K562 (cell line): ENCODE results near the gene SNX27. TPM values are rescaled to one million over a fixed set of nuclear protein-coding genes. Genes with fewer than 3 reads are reported as not detected.

Experiments used
- ATAC-seq: fragments of 200-7000 bp; cut with Tn5 transposase; 3 replicates; pipeline ENCODE4 v1.9.1; 2020; ENCODE audit warnings: moderate library complexity
- BruUV-seq: library from RNA; stranded (reverse); fragments of 400-500 nt; replicated peaks from 2 replicates; lab custom pipeline; 2021; lab: Mats Ljungman, UMichigan
- CTCF ChIA-PET: fragments of 300-600 bp; formaldehyde crosslinking; extraction: SDS; loops from one replicate; lab custom pipeline; 2021; ENCODE audit warnings: low intra/inter-chr PET ratio; lab: Yijun Ruan, JAX
- POLR2A ChIA-PET: fragments of 300-600, 350-650 bp; sonication (Branson Sonifier 250); formaldehyde crosslinking; extraction: SDS; loops from one replicate; lab custom pipeline; 2021; ENCODE audit warnings: antibody characterized with exemption, inconsistent platforms; lab: Yijun Ruan, JAX
- DNase-seq, 4 experiments: peaks; one replicate each; pipeline versions ENCODE4 v3.0.0 to v3.0.0-alpha.2; 2011 to 2018; ENCODE audit warnings: low spot score in 3 of 4, mixed read lengths in 3 of 4; ENCODE audit errors: extremely low read depth in 1 of 4
- FAIRE-seq: peaks from 2 replicates; lab custom pipeline; 2011; peaks lifted over from hg19 to GRCh38; lab: Jason Lieb, UNC
- H2AFZ ChIP-seq: 2 replicates; pipeline ENCODE4 v1.6.0; 2011; ENCODE audit warnings: low read depth, low read length, control low read depth, inconsistent platforms
- H3K27ac ChIP-seq: fragments of 200-600 bp; 3 replicates; pipeline ENCODE4 v1.8.0; 2011; ENCODE audit warnings: low read depth, mild to moderate bottlenecking, control low read depth, inconsistent platforms, low read length, moderate library complexity, mixed read lengths; ENCODE audit errors: extremely low read depth
- H3K27me3 ChIP-seq, 2 experiments: fragments of 300-600 bp in 1 of 2; 2 replicates in 1 of 2; 3 replicates in 1 of 2; pipeline versions ENCODE4 v1.6.0 to v1.8.0; 2011; ENCODE audit warnings: inconsistent platforms in 2 of 2, low read length in 2 of 2, mild to moderate bottlenecking in 1 of 2, mixed read lengths in 1 of 2, moderate library complexity in 1 of 2; ENCODE audit not compliant: control insufficient read depth in 2 of 2, insufficient read depth in 2 of 2
- H3K36me3 ChIP-seq: fragments of 300-600 bp; 3 replicates; pipeline ENCODE4 v1.8.0; 2011; ENCODE audit warnings: mild to moderate bottlenecking, low read length, inconsistent platforms; ENCODE audit not compliant: control insufficient read depth, insufficient read depth
- H3K4me1 ChIP-seq, 2 experiments: fragments of 200-600 bp in 1 of 2; replicated peaks in 1 of 2; 2 replicates in 1 of 2; 3 replicates in 1 of 2; pipeline versions ENCODE4 v1.5.1 to v1.8.0; 2011; ENCODE audit warnings: inconsistent platforms in 2 of 2, low read length in 2 of 2, mild to moderate bottlenecking in 1 of 2, mixed read lengths in 1 of 2, moderate library complexity in 1 of 2; ENCODE audit not compliant: control insufficient read depth in 2 of 2, insufficient read depth in 2 of 2
- H3K4me2 ChIP-seq: 2 replicates; pipeline ENCODE4 v1.6.1; 2011; ENCODE audit warnings: low read length, control low read depth, inconsistent platforms, mixed read lengths; ENCODE audit not compliant: insufficient read depth
- H3K4me3 ChIP-seq: fragments of 200-600 bp; sonication (generic), shearing (Covaris generic); 2 replicates; pipeline ENCODE4 v1.5.1; 2016; ENCODE audit warnings: control low read depth, inconsistent platforms
- H3K79me2 ChIP-seq: fragments of 200-600 bp; 3 replicates; pipeline ENCODE4 v1.8.0; 2011; ENCODE audit warnings: low read length, inconsistent platforms; ENCODE audit not compliant: control insufficient read depth, insufficient read depth
- H3K9ac ChIP-seq, 2 experiments: 2 replicates each; pipeline versions ENCODE4 v1.6.0 to v1.6.1; 2011; ENCODE audit warnings: low read depth in 2 of 2, low read length in 2 of 2, control low read depth in 1 of 2, inconsistent platforms in 1 of 2, mild to moderate bottlenecking in 1 of 2, mixed read lengths in 1 of 2; ENCODE audit not compliant: insufficient read depth in 1 of 2
- H3K9me1 ChIP-seq: one replicate; pipeline ENCODE4 v1.6.0; 2011; ENCODE audit warnings: inconsistent platforms, mild to moderate bottlenecking, low read length, moderate library complexity; ENCODE audit not compliant: control insufficient read depth, insufficient read depth
- H3K9me3 ChIP-seq: replicated peaks from 2 replicates; pipeline ENCODE4 v1.5.1; 2011; ENCODE audit warnings: low read depth, low read length, inconsistent platforms; ENCODE audit not compliant: control insufficient read depth, insufficient read depth
- H4K20me1 ChIP-seq: replicated peaks from 2 replicates; pipeline ENCODE4 v1.6.1; 2011; ENCODE audit warnings: low read length, inconsistent platforms, mixed read lengths; ENCODE audit not compliant: control insufficient read depth, insufficient read depth
- ARHGAP35 ChIP-seq: fragments of 450-650 bp; IDR thresholded peaks from 2 replicates; pipeline ENCODE4 v1.6.1; 2018; ENCODE audit not compliant: partially characterized antibody
- CBX2 ChIP-seq: fragments of 200-600 bp; sonication (generic); IDR thresholded peaks from one replicate; pipeline ENCODE4 v1.6.1; 2012; ENCODE audit warnings: mild to moderate bottlenecking, low read length, inconsistent platforms; ENCODE audit not compliant: insufficient read depth, poor library complexity, severe bottlenecking
- FOXM1 ChIP-seq, 2 experiments: fragments of 450-650 bp in 1 of 2; sonication (generic) in 1 of 2; formaldehyde crosslinking in 1 of 2; IDR thresholded peaks; 2 replicates each; pipeline versions ENCODE4 v1.6.1 to v1.9.0; 2017 to 2022; ENCODE audit warnings: low read depth in 2 of 2, mild to moderate bottlenecking in 2 of 2, missing genetic modification reagents in 1 of 2, moderate library complexity in 1 of 2
- HMGN3 ChIP-seq: IDR thresholded peaks from 2 replicates; pipeline ENCODE4 v1.6.1; 2011; ENCODE audit warnings: borderline replicate concordance, low read depth, mild to moderate bottlenecking, mixed read lengths, low read length; ENCODE audit not compliant: insufficient read length; ENCODE audit errors: extremely low read depth
- MBD2 ChIP-seq: sonication (generic); IDR thresholded peaks from 2 replicates; pipeline ENCODE4 v1.6.1; 2016; ENCODE audit warnings: low read depth, borderline replicate concordance
- MECOM ChIP-seq: fragments of 250-450 bp; sonication (Bioruptor Pico); IDR thresholded peaks from 2 replicates; pipeline ENCODE4 v1.8.0; 2022; ENCODE audit warnings: inconsistent platforms
- NFIC ChIP-seq: fragments of 450-650 bp; IDR thresholded peaks from 2 replicates; pipeline ENCODE4 v1.6.1; 2017; ENCODE audit warnings: mild to moderate bottlenecking, inconsistent platforms
- RBM17 ChIP-seq: fragments of 200-400 bp; formaldehyde crosslinking; IDR thresholded peaks from 2 replicates; pipeline ENCODE4 v1.6.1; 2017; ENCODE audit warnings: low read depth, mild to moderate bottlenecking, low read length, borderline replicate concordance
- RNF2 ChIP-seq: sonication (generic); IDR thresholded peaks from 2 replicates; pipeline ENCODE4 v1.6.1; 2016
- SUPT5H ChIP-seq: fragments of 450-650 bp; IDR thresholded peaks from 2 replicates; pipeline ENCODE4 v1.6.1; 2016
- ZNF121 ChIP-seq: sonication (generic); formaldehyde crosslinking; conservative IDR thresholded peaks from 2 replicates; pipeline ENCODE4 v1.8.0; 2022; ENCODE audit warnings: missing genetic modification reagents
- ZNF224 ChIP-seq: sonication (generic); formaldehyde crosslinking; IDR thresholded peaks from 2 replicates; pipeline ENCODE4 v1.8.0; 2022; ENCODE audit warnings: mild to moderate bottlenecking, missing genetic modification reagents
- ZNF41 ChIP-seq: fragments of 250-450 bp; sonication (Bioruptor Pico); conservative IDR thresholded peaks from 2 replicates; pipeline ENCODE4 v1.4.0; 2020; ENCODE audit warnings: mild to moderate bottlenecking
- ZNF778 ChIP-seq: fragments of 450-650 bp; formaldehyde crosslinking; IDR thresholded peaks from 2 replicates; pipeline ENCODE4 v1.4.0; 2020; ENCODE audit warnings: mild to moderate bottlenecking, moderate library complexity
- WGBS: fragments of 100-300 bp; shearing (Covaris generic); methylation state at CpG from one replicate; pipeline ENCODE4 v1.1.6; 2016; ENCODE audit warnings: low coverage, mixed read lengths; ENCODE audit not compliant: insufficient coverage; ENCODE audit errors: missing lambda C conversion rate; 5-methylcytosine and 5-hydroxymethylcytosine counted together
- in situ Hi-C: fragments of 300-500 bp; cut with MboI; formaldehyde crosslinking; loops from 4 replicates; pipeline ENCODE4 v1.15.0; 2018; ENCODE audit warnings: inconsistent platforms, mixed read lengths
- intact Hi-C: fragments of 100-400 bp; cut with micrococcal nuclease; formaldehyde crosslinking; loops from 2 replicates; pipeline ENCODE4 v1.14.2; 2022
- polyA plus RNA-seq, 8 experiments: library from polyadenylated mRNA; depleted of rRNA in 4 of 8; stranded (reverse) in 5 of 8; unstranded in 3 of 8; fragments of >200 nt; fragmentation: Nextera tagmentation in 2 of 8; fragmentation: Illumina TruSeq in 1 of 8; extraction: Ambion mirVana in 2 of 8; extraction: Trizol in 1 of 8; gene quantifications; 2 replicates each; pipeline versions ENCODE4 v1.2.1 to v1.2.3, GENCODE V29; 2011 to 2014; ENCODE audit warnings: inconsistent platforms in 1 of 8, missing spikeins in 1 of 8
- total RNA-seq, 7 experiments: library from RNA; depleted of rRNA in 6 of 7; stranded (reverse); fragments of >200 nt in 6 of 7; fragmentation: Illumina TruSeq in 2 of 7; extraction: Trizol in 2 of 7; gene quantifications; 2 replicates each; pipeline versions ENCODE4 v1.2.1 to v1.2.3, GENCODE V29; 2011 to 2021; ENCODE audit warnings: low replicate concordance in 1 of 7
- TF ChIP-seq, protein P1 (sequence below): sonication (generic); formaldehyde crosslinking; IDR thresholded peaks from 2 replicates; pipeline ENCODE4 v1.9.0; 2022; ENCODE audit warnings: mild to moderate bottlenecking, missing genetic modification reagents
- TF ChIP-seq, protein P2 (sequence below): conservative IDR thresholded peaks from 2 replicates; pipeline ENCODE4 v1.6.1; 2011; ENCODE audit warnings: low read depth, mild to moderate bottlenecking, low read length; ENCODE audit not compliant: control insufficient read depth
- TF ChIP-seq, protein P3 (sequence below): IDR thresholded peaks from 3 replicates; pipeline ENCODE4 v1.6.1; 2011; ENCODE audit warnings: borderline replicate concordance, mild to moderate bottlenecking; ENCODE audit not compliant: insufficient read length, insufficient read depth
- TF ChIP-seq, protein P4 (sequence below): sonication (generic); IDR thresholded peaks from 2 replicates; pipeline ENCODE4 v1.6.1; 2016

Gene SNX27
- total and polyA plus RNA-seq, 9 of the 15 experiments (the other 6 are each of a cell fraction or from before 2014, with no cell fraction given), result 4.5 to 18.7 (median 10.1) TPM

DNA sequence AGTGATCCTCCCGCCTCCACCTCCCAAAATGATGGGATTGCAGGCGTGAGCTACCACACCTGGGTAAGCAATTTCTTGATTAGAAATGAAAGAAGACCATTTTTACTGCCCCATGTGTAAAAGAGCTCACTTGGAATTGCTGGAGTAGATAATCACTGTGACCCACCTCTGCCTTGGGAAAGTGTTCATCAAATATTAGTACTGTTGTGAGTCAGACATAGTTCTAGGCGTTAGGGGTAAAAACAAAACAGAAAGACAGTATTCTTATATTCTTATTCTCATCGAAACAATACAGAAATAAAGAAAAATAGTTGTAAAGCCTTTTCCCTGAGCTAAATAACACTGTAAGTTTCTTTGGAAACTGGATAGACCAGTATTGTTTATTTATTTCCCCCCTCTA is 68.5 kb downstream of the SNX27 start:
- H3K4me2 ChIP-seq, result no peak overlapping the region
- no TSS peak for BruUV-seq

DNA sequence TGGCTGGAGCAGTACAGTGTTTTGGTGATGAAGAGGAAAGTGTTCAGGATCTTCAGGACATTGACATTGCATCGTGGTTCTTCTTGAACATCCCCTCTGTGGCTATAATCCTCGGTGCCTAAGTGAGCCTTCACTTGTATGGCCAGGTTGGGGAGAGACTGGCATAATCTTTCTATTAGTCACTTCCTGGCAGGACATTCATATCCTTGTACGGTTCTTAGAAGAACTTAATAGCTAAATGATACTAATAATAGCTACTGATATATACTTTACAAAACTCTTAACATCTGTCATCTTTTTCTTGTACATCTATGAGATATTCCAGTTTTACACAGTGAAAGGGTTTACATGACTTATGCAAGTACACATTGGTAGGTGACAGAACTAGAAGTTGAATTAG is 69.0 kb downstream of the SNX27 start:
- 53% methylated on average over 3 of the region's 3 CpGs for WGBS
- Histone ChIP-seq H3K36me3 (no peaks in the 10 kb centered on the region), H3K27me3 (no peaks in the 10 kb centered on the region), H3K4me1 (no peaks in the 10 kb centered on the region), H3K4me2 (no peak overlapping the region), H3K79me2 (no peaks in the 10 kb centered on the region), H3K4me3 (no peak overlapping the region), H3K9ac (no peak overlapping the region), H3K27ac (no peak overlapping the region), H3K9me3 (no peaks in the 10 kb centered on the region), H4K20me1 (no peaks in the 10 kb centered on the region), H2AFZ (no peak overlapping the region), H3K9me1 (no peaks in the 10 kb centered on the region)
- CTCF ChIA-PET, result no interaction called here
- no peak for ATAC-seq
- no TSS peak for BruUV-seq
- FAIRE-seq, result no peak
- intact Hi-C loops (no loop called here), in situ Hi-C loops (no loop called here)
- POLR2A ChIA-PET, result interaction anchor here (0.8 kb wide), 1 partner anchor 14 kb away, joined by 3 read pairs; no protein-coding TSS in a partner anchor
- DNase-seq, result no peak
- TF ChIP-seq, protein P1, sequence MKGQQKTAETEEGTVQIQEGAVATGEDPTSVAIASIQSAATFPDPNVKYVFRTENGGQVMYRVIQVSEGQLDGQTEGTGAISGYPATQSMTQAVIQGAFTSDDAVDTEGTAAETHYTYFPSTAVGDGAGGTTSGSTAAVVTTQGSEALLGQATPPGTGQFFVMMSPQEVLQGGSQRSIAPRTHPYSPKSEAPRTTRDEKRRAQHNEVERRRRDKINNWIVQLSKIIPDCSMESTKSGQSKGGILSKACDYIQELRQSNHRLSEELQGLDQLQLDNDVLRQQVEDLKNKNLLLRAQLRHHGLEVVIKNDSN (CRISPR knock-in tag), result no peak
- no peak for TF ChIP-seq ZNF224 (CRISPR knock-in tag)
- no peak for TF ChIP-seq ZNF778 (CRISPR knock-in tag)
- no peak for TF ChIP-seq MECOM (CRISPR knock-in tag)
- TF ChIP-seq, protein P2, sequence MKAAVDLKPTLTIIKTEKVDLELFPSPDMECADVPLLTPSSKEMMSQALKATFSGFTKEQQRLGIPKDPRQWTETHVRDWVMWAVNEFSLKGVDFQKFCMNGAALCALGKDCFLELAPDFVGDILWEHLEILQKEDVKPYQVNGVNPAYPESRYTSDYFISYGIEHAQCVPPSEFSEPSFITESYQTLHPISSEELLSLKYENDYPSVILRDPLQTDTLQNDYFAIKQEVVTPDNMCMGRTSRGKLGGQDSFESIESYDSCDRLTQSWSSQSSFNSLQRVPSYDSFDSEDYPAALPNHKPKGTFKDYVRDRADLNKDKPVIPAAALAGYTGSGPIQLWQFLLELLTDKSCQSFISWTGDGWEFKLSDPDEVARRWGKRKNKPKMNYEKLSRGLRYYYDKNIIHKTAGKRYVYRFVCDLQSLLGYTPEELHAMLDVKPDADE, result no peak
- no peak for TF ChIP-seq RNF2
- TF ChIP-seq, protein P3, sequence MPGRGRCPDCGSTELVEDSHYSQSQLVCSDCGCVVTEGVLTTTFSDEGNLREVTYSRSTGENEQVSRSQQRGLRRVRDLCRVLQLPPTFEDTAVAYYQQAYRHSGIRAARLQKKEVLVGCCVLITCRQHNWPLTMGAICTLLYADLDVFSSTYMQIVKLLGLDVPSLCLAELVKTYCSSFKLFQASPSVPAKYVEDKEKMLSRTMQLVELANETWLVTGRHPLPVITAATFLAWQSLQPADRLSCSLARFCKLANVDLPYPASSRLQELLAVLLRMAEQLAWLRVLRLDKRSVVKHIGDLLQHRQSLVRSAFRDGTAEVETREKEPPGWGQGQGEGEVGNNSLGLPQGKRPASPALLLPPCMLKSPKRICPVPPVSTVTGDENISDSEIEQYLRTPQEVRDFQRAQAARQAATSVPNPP, result no peak
- no peak for TF ChIP-seq RBM17
- TF ChIP-seq, protein P4, sequence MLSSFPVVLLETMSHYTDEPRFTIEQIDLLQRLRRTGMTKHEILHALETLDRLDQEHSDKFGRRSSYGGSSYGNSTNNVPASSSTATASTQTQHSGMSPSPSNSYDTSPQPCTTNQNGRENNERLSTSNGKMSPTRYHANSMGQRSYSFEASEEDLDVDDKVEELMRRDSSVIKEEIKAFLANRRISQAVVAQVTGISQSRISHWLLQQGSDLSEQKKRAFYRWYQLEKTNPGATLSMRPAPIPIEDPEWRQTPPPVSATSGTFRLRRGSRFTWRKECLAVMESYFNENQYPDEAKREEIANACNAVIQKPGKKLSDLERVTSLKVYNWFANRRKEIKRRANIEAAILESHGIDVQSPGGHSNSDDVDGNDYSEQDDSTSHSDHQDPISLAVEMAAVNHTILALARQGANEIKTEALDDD, result no peak

More for the DNA sequence above, 68.5 kb downstream of the SNX27 start:
- no peak overlapping the region; a peak in 1 of 4 replicates for H3K9ac ChIP-seq
- DNase-seq (no peak), ATAC-seq (no peak), FAIRE-seq (no peak)
- H3K9me1 ChIP-seq, result no peaks in the 10 kb centered on the region
- no peak overlapping the region for H3K27ac ChIP-seq
- ChIA-PET POLR2A (interaction anchor here (0.8 kb wide), 1 partner anchor 14 kb away, joined by 3 read pairs; no protein-coding TSS in a partner anchor), CTCF (no interaction called here)
- no peaks in the 10 kb centered on the region for H4K20me1 ChIP-seq
- no peaks in the 10 kb centered on the region for H3K79me2 ChIP-seq
- no peaks in the 10 kb centered on the region for H3K36me3 ChIP-seq
- H2AFZ ChIP-seq, result no peak overlapping the region
- TF ChIP-seq FOXM1 (IDR thresholded peaks at IDR 0.05; ENCODE audit: low read depth) (no peak), FOXM1 (CRISPR knock-in tag; IDR thresholded peaks at IDR 0.05; ENCODE audit: low read depth) (no peak), CBX2 (no peak), ZNF41 (CRISPR knock-in tag) (no peak), ZNF121 (CRISPR knock-in tag) (no peak), MBD2 (no peak), HMGN3 (no peak), NFIC (no peak), SUPT5H (no peak), ARHGAP35 (no peak)
- no peaks in the 10 kb centered on the region for H3K4me1 ChIP-seq
- in situ Hi-C loops (no loop called here), intact Hi-C loops (no loop called here)
- 50% methylated on average over 4 of the region's 4 CpGs for WGBS
- no peak overlapping the region for H3K4me3 ChIP-seq
- no peaks in the 10 kb centered on the region for H3K9me3 ChIP-seq
- no peaks in the 10 kb centered on the region for H3K27me3 ChIP-seq
